Stimulated activated CD8-positive, alpha-beta memory T cell treated with anti-CD3 and anti-CD28 coated beads, Interleukin-12 subunit alpha, Interleukin-12 subunit beta, amount 100 ng/mL, for 24 hours (primary cell): ENCODE data around the gene KIAA0408.

Source experiments
- DNase-seq: peaks from one replicate; pipeline ENCODE4 v3.0.0-alpha.2; 2020; ENCODE audit errors: extremely low read depth

KIAA0408 gene

GRCh38 chr6:127459231-127459641 lies at the start of gene KIAA0408:
TSS of gene KIAA0408 (minus strand) at chr6:127459389. CDS start at chr6:127453981, 5,408 bp downstream.
- no peak for DNase-seq

GRCh38 chr6:127506894-127507293 lies 47.7 kb upstream of the KIAA0408 start:
- no peak for DNase-seq

- DNase-seq, result no peak
Observed at GRCh38 chr6:127503022-127503421, 43.8 kb upstream of the KIAA0408 start.

GRCh38 chr6:127497410-127497809 lies 38.2 kb upstream of the KIAA0408 start:
- no peak for DNase-seq

- no peak for DNase-seq
Observed at GRCh38 chr6:127496471-127496870, 37.3 kb upstream of the KIAA0408 start.

GRCh38 chr6:127494240-127494767 lies 35.1 kb upstream of the KIAA0408 start:
- DNase-seq, result no peak

- DNase-seq, result no peak
Observed at GRCh38 chr6:127489248-127489647, 30.1 kb upstream of the KIAA0408 start.

GRCh38 chr6:127486934-127487333 lies 27.7 kb upstream of the KIAA0408 start:
- no peak for DNase-seq

- DNase-seq, result no peak
Observed at GRCh38 chr6:127484212-127484863, 25.1 kb upstream of the KIAA0408 start.

- DNase-seq, result no peak
Observed at GRCh38 chr6:127483399-127484055, 24.3 kb upstream of the KIAA0408 start.

- DNase-seq, result no peak
Observed at GRCh38 chr6:127482325-127482724, 23.1 kb upstream of the KIAA0408 start.

GRCh38 chr6:127481628-127482027 lies 22.4 kb upstream of the KIAA0408 start:
- DNase-seq, result no peak

GRCh38 chr6:127481111-127481510 lies 21.9 kb upstream of the KIAA0408 start:
- no peak for DNase-seq

- no peak for DNase-seq
Observed at GRCh38 chr6:127477658-127478057, 18.5 kb upstream of the KIAA0408 start.

GRCh38 chr6:127475823-127476176 lies 16.6 kb upstream of the KIAA0408 start:
- DNase-seq, result no peak

- no peak for DNase-seq
Observed at GRCh38 chr6:127475135-127475822, 16.1 kb upstream of the KIAA0408 start.

- DNase-seq, result no peak
Observed at GRCh38 chr6:127471379-127472255, 12.4 kb upstream of the KIAA0408 start.

GRCh38 chr6:127468936-127469335 lies 9.7 kb upstream of the KIAA0408 start:
- DNase-seq, result no peak

GRCh38 chr6:127466416-127466815 lies 7.2 kb upstream of the KIAA0408 start:
- DNase-seq, result no peak

- DNase-seq, result peak; percentile 32
Observed at GRCh38 chr6:127464881-127465459, 5.8 kb upstream of the KIAA0408 start.

GRCh38 chr6:127464161-127464880 lies 5.1 kb upstream of the KIAA0408 start:
- no peak for DNase-seq
